HG02798 (cell line): Measurements from ENCODE around the gene DCLK1.

Experiments
- ATAC-seq: cut with Tn5 transposase; IDR thresholded peaks from one replicate; pipeline ENCODE4 v1.9.1; 2021; ENCODE audit warnings: mild to moderate bottlenecking; ENCODE audit not compliant: unreplicated experiment, poor library complexity

DCLK1 gene

GRCh38 chr13:35771898-35772297, 359.3 kb downstream of the DCLK1 start:
- no peak for ATAC-seq

- ATAC-seq, result no peak
Measured at GRCh38 chr13:35770756-35771297, 360.4 kb downstream of the DCLK1 start.

- ATAC-seq, result no peak
Measured at GRCh38 chr13:35769812-35770211, 361.4 kb downstream of the DCLK1 start.

- no peak for ATAC-seq
Measured at GRCh38 chr13:35768551-35768950, 362.6 kb downstream of the DCLK1 start.

GRCh38 chr13:35768073-35768472, 363.1 kb downstream of the DCLK1 start:
- ATAC-seq, result no peak

- ATAC-seq, result no peak
Measured at GRCh38 chr13:35767256-35767976, 363.8 kb downstream of the DCLK1 start.

- no peak for ATAC-seq
Measured at GRCh38 chr13:35766663-35767062, 364.5 kb downstream of the DCLK1 start.

- ATAC-seq, result no peak
Measured at GRCh38 chr13:35765941-35766340, 365.2 kb downstream of the DCLK1 start.

GRCh38 chr13:35765366-35765765, 365.8 kb downstream of the DCLK1 start:
- no peak for ATAC-seq

GRCh38 chr13:35764326-35765015, 366.7 kb downstream of the DCLK1 start:
- no peak for ATAC-seq

GRCh38 chr13:35763782-35764123, 367.4 kb downstream of the DCLK1 start:
- ATAC-seq, result no peak

- ATAC-seq, result no peak
Measured at GRCh38 chr13:35763060-35763781, 368.0 kb downstream of the DCLK1 start.

- no peak for ATAC-seq
Measured at GRCh38 chr13:35761440-35762252, 369.5 kb downstream of the DCLK1 start.

GRCh38 chr13:35760735-35761281, 370.4 kb downstream of the DCLK1 start:
- no peak for ATAC-seq

GRCh38 chr13:35747594-35747993, 383.6 kb downstream of the DCLK1 start:
- no peak for ATAC-seq

GRCh38 chr13:35744566-35745178, 386.5 kb downstream of the DCLK1 start:
- no peak for ATAC-seq

GRCh38 chr13:35744144-35744543, 387.0 kb downstream of the DCLK1 start:
- no peak for ATAC-seq

- ATAC-seq, result no peak
Measured at GRCh38 chr13:35743165-35743564, 388.0 kb downstream of the DCLK1 start.

- ATAC-seq, result no peak
Measured at GRCh38 chr13:35741657-35742056, 389.5 kb downstream of the DCLK1 start.

- ATAC-seq, result no peak
Measured at GRCh38 chr13:35736876-35737275, 394.3 kb downstream of the DCLK1 start.
